Measurements from ENCODE around the gene MAPT.

DNA sequence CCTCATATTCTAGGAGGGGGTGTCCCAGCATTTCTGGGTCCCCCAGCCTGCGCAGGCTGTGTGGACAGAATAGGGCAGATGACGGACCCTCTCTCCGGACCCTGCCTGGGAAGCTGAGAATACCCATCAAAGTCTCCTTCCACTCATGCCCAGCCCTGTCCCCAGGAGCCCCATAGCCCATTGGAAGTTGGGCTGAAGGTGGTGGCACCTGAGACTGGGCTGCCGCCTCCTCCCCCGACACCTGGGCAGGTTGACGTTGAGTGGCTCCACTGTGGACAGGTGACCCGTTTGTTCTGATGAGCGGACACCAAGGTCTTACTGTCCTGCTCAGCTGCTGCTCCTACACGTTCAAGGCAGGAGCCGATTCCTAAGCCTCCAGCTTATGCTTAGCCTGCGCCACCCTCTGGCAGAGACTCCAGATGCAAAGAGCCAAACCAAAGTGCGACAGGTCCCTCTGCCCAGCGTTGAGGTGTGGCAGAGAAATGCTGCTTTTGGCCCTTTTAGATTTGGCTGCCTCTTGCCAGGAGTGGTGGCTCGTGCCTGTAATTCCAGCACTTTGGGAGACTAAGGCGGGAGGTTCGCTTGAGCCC is 116.3 kb downstream of the MAPT start:
- TF ChIP-seq, protein P1, sequence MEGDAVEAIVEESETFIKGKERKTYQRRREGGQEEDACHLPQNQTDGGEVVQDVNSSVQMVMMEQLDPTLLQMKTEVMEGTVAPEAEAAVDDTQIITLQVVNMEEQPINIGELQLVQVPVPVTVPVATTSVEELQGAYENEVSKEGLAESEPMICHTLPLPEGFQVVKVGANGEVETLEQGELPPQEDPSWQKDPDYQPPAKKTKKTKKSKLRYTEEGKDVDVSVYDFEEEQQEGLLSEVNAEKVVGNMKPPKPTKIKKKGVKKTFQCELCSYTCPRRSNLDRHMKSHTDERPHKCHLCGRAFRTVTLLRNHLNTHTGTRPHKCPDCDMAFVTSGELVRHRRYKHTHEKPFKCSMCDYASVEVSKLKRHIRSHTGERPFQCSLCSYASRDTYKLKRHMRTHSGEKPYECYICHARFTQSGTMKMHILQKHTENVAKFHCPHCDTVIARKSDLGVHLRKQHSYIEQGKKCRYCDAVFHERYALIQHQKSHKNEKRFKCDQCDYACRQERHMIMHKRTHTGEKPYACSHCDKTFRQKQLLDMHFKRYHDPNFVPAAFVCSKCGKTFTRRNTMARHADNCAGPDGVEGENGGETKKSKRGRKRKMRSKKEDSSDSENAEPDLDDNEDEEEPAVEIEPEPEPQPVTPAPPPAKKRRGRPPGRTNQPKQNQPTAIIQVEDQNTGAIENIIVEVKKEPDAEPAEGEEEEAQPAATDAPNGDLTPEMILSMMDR (IDR thresholded peaks at IDR 0.05) = no peak
- TF ChIP-seq EP300 (IDR thresholded peaks at IDR 0.05) (no peak), POLR2AphosphoS5 (IDR thresholded peaks at IDR 0.05) (no peak), POLR2A (IDR thresholded peaks at IDR 0.05) (no peak)
